HepG2 (cell line): Measurements from ENCODE around the gene CPHXL2. TPM values are rescaled to one million over a fixed set of nuclear protein-coding genes. Genes with fewer than 3 reads are reported as not detected.

ENCODE experiments used
- BHLHE40 ChIP-seq: IDR thresholded peaks from 2 replicates; pipeline ENCODE4 v1.6.1; 2011; ENCODE audit warnings: low read length, improper control_type of control experiment
- CCDC6 ChIP-seq: sonication (generic); formaldehyde crosslinking; IDR thresholded peaks from 2 replicates; pipeline ENCODE4 v1.8.1; 2022; ENCODE audit warnings: mild to moderate bottlenecking, missing genetic modification reagents, moderate library complexity
- CREB1 ChIP-seq, 2 experiments: fragments of 450-650 bp in 1 of 2; IDR thresholded peaks; 2 replicates each; pipeline ENCODE4 v1.6.1; 2016 to 2017; ENCODE audit warnings: control low read depth in 1 of 2, mild to moderate bottlenecking in 1 of 2, missing compliant biosample characterization in 1 of 2, missing genetic modification characterization in 1 of 2
- ESRRA ChIP-seq: sonication (generic); formaldehyde crosslinking; IDR thresholded peaks from 2 replicates; pipeline ENCODE4 v1.5.1; 2020; ENCODE audit warnings: mild to moderate bottlenecking, low read depth, missing genetic modification reagents
- FOXA1 ChIP-seq, 2 experiments: fragments of 450-650 bp in 1 of 2; sonication (generic) in 1 of 2; formaldehyde crosslinking in 1 of 2; IDR thresholded peaks; 2 replicates each; pipeline versions ENCODE4 v1.4.0 to v1.6.1; 2016 to 2020; ENCODE audit warnings: missing genetic modification reagents in 1 of 2
- HOMEZ ChIP-seq: IDR thresholded peaks from 2 replicates; pipeline ENCODE4 v1.6.1; 2016; ENCODE audit warnings: low read depth
- ISX ChIP-seq: sonication (generic); formaldehyde crosslinking; conservative IDR thresholded peaks from 2 replicates; pipeline ENCODE4 v1.5.0; 2020; ENCODE audit warnings: missing genetic modification reagents
- KDM4B ChIP-seq: sonication (generic); formaldehyde crosslinking; IDR thresholded peaks from 2 replicates; pipeline ENCODE4 v1.4.0; 2020; ENCODE audit warnings: missing genetic modification reagents
- KDM5A ChIP-seq: fragments of 200-600 bp; sonication (generic); IDR thresholded peaks from 2 replicates; pipeline ENCODE4 v1.7.0; 2018; ENCODE audit warnings: antibody characterized with exemption, mild to moderate bottlenecking, low read length, borderline replicate concordance
- KMT2B ChIP-seq: IDR thresholded peaks from 2 replicates; pipeline ENCODE4 v1.6.1; 2016; ENCODE audit warnings: missing genetic modification reagents, missing compliant biosample characterization
- MAFK ChIP-seq, 2 experiments: IDR thresholded peaks in 1 of 2; conservative IDR thresholded peaks in 1 of 2; 2 replicates each; pipeline ENCODE4 v1.6.1; 2011; ENCODE audit warnings: improper control_type of control experiment in 2 of 2, low read length in 2 of 2
- PCBP1 ChIP-seq: fragments of 200-400 bp; formaldehyde crosslinking; IDR thresholded peaks from 2 replicates; pipeline ENCODE4 v1.6.1; 2017; ENCODE audit warnings: mild to moderate bottlenecking, low read depth, low read length, borderline replicate concordance
- POLR2AphosphoS2 ChIP-seq: IDR thresholded peaks from 2 replicates; pipeline ENCODE4 v1.6.1; 2011; ENCODE audit warnings: low read depth, low read length, improper control_type of control experiment
- RBFOX2 ChIP-seq: fragments of 200-400 bp; formaldehyde crosslinking; IDR thresholded peaks from 2 replicates; pipeline ENCODE4 v1.6.1; 2017; ENCODE audit warnings: low read depth, mild to moderate bottlenecking, low read length
- RNF2 ChIP-seq: fragments of 450-650 bp; conservative IDR thresholded peaks from 2 replicates; pipeline ENCODE4 v1.6.1; 2016; ENCODE audit warnings: low read depth
- TBX2 ChIP-seq: sonication (generic); formaldehyde crosslinking; IDR thresholded peaks from 2 replicates; pipeline ENCODE4 v1.5.0; 2020; ENCODE audit warnings: missing genetic modification reagents, mild to moderate bottlenecking, borderline replicate concordance
- THAP8 ChIP-seq: sonication (generic); formaldehyde crosslinking; IDR thresholded peaks from 2 replicates; pipeline ENCODE4 v1.5.1; 2020; ENCODE audit warnings: missing genetic modification reagents, mild to moderate bottlenecking, borderline replicate concordance
- TOE1 ChIP-seq: sonication (generic); formaldehyde crosslinking; IDR thresholded peaks from 2 replicates; pipeline ENCODE4 v1.4.0; 2020; ENCODE audit warnings: mild to moderate bottlenecking, missing genetic modification reagents
- YEATS2 ChIP-seq: sonication (generic); formaldehyde crosslinking; IDR thresholded peaks from 2 replicates; pipeline ENCODE4 v1.4.0; 2020; ENCODE audit warnings: missing genetic modification reagents, borderline replicate concordance
- ZBTB14 ChIP-seq: sonication (generic); formaldehyde crosslinking; IDR thresholded peaks from 2 replicates; pipeline ENCODE4 v1.4.0; 2020; ENCODE audit warnings: missing genetic modification reagents
- ZBTB7B ChIP-seq: sonication (generic); formaldehyde crosslinking; IDR thresholded peaks from 2 replicates; pipeline ENCODE4 v1.4.0; 2020; ENCODE audit warnings: missing genetic modification reagents
- ZFYVE20 ChIP-seq: sonication (generic); formaldehyde crosslinking; IDR thresholded peaks from 2 replicates; pipeline ENCODE4 v1.8.0; 2023; ENCODE audit warnings: low read depth, mild to moderate bottlenecking, moderate library complexity, missing genetic modification reagents, borderline replicate concordance
- ZNF331 ChIP-seq: sonication (generic); formaldehyde crosslinking; IDR thresholded peaks from 2 replicates; pipeline ENCODE4 v1.4.0; 2020; ENCODE audit warnings: missing genetic modification reagents
- ZNF569 ChIP-seq: sonication (generic); formaldehyde crosslinking; IDR thresholded peaks from 2 replicates; pipeline ENCODE4 v1.5.0; 2020; ENCODE audit warnings: mild to moderate bottlenecking, missing genetic modification reagents, moderate library complexity, borderline replicate concordance
- ZNF652 ChIP-seq: IDR thresholded peaks from 2 replicates; pipeline ENCODE4 v1.6.1; 2016; ENCODE audit warnings: low read depth, borderline replicate concordance
- polyA plus RNA-seq, 8 experiments: library from polyadenylated mRNA; depleted of rRNA in 3 of 8; stranded (reverse) in 7 of 8; unstranded in 1 of 8; fragments of >200 nt; fragmentation: Illumina TruSeq in 4 of 8; extraction: Trizol in 4 of 8; gene quantifications; 2 replicates each; pipeline versions ENCODE4 v1.2.1 to v1.2.3, GENCODE V29; 2011 to 2016; ENCODE audit warnings: low read depth in 4 of 8, missing spikeins in 1 of 8, mixed read lengths in 1 of 8; ENCODE audit not compliant: insufficient read depth in 1 of 8
- total RNA-seq, 5 experiments: library from RNA; depleted of rRNA; stranded (reverse); fragments of >200 nt; fragmentation: Illumina TruSeq; extraction: Trizol; gene quantifications; 2 replicates each; pipeline ENCODE4 v1.2.3, GENCODE V29; 2016; ENCODE audit warnings: low read depth in 1 of 5

Gene CPHXL2
- total and polyA plus RNA-seq, 2 of the 13 experiments (the other 11 are each of a cell fraction or from before 2014, with no cell fraction given) = not detected

- TF ChIP-seq RNF2 (no peak; the same call in 1 of the 2 replicates), YEATS2 (peak; percentile 92), POLR2AphosphoS2 (peak; percentile 76; the same call in 1 of the 2 replicates), TBX2 (CRISPR knock-in tag) (peak; percentile 82; the same call in 1 of the 2 replicates), ISX (peak; percentile 39; the same call in 1 of the 2 replicates), MAFK (conservative IDR thresholded peaks at IDR 0.05 in 1 of 2, IDR thresholded peaks at IDR 0.05 in 1 of 2; ENCODE audit: low read length in 2 of 2) (no peak), KMT2B (CRISPR knock-in tag) (peak; percentile 94), CREB1 (IDR thresholded peaks at IDR 0.05) (peak; percentile 51; the same call in 1 of the 2 replicates), CREB1 (CRISPR knock-in tag; IDR thresholded peaks at IDR 0.05) (peak; percentile 80), ESRRA (CRISPR knock-in tag) (no peak; the same call in 1 of the 2 replicates), BHLHE40 (no peak), KDM4B (peak; percentile 13; the same call in 1 of the 2 replicates), ZNF569 (CRISPR knock-in tag) (peak; percentile 85; the same call in 1 of the 2 replicates), HOMEZ (CRISPR knock-in tag) (no peak), ZNF652 (peak; percentile 60), ZFYVE20 (CRISPR knock-in tag) (peak; percentile 24; the same call in 1 of the 2 replicates), KDM5A (peak; percentile 94), FOXA1 (IDR thresholded peaks at IDR 0.05) (no peak), FOXA1 (CRISPR knock-in tag; IDR thresholded peaks at IDR 0.05) (0 out of 2 replicates have a peak, but pooled peaks have one; percentile 8), RBFOX2 (peak; percentile 96), PCBP1 (peak; percentile 90; the same call in 1 of the 2 replicates), ZBTB14 (CRISPR knock-in tag) (no peak), CCDC6 (CRISPR knock-in tag) (peak; percentile 86), ZBTB7B (CRISPR knock-in tag) (no peak), TOE1 (0 out of 2 replicates have a peak, but pooled peaks have one; percentile 68), THAP8 (peak; percentile 96), ZNF331 (CRISPR knock-in tag) (peak; percentile 31; the same call in 1 of the 2 replicates)
These were observed 29.1 kb downstream of the CPHXL2 start, which contains the start of the genes KARS1 and TERF2IP (continued) for GRCh38 chr16:75647492-75648264.
